Measurements from ENCODE around the gene ZMYM5.

DNA sequence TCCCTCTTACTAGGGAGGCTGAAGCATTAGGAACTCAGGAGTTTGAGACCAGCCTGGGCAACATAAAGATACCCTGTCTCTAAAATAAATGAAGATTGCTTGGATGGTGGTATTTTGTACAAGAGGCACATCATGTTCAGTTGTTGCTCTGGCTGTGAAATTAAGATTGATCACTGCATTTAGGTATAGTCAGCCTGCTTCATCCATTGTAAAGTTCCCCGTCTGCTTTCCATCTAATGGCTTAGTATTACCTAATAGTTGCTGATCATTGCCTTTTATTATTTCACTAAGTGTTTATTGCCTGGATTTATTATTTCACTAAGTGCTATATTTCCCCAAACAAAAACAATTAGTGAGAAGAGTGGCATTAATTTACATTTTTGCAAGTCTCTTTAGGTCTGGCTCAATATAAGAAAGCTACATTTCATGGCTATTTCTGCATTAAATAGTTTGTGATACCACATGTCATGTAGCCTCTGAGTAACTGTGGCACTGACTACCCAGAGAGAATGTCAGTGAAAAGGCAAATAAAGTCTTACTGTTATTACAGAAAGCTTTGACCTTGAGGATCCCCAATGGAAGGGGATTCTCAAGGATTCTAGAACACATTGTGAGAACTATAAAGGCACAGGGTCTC lies 45.0 kb upstream of the ZMYM5 start:
- TF ChIP-seq MED1 (CRISPR knock-in tag; IDR thresholded peaks at IDR 0.05; ENCODE audit: borderline replicate concordance) (no peak), SRSF3 (IDR thresholded peaks at IDR 0.05; ENCODE audit: insufficient read depth, low read length) (no peak)
